ENCODE results near the gene ZNF175. TPM values are rescaled to one million over a fixed set of nuclear protein-coding genes. Genes with fewer than 3 reads are reported as not detected.

ZNF175 gene
- total RNA-seq, 1 experiment from 2014 or later = 8.5 TPM

GRCh38 chr19:51549533-51550324, 21.4 kb upstream of the ZNF175 start:
- no peaks in the 10 kb centered on the region for H4K20me1 ChIP-seq (ENCODE audit: low read length)
- no TSS peak for BruUV-seq (replicated peaks)
- ChIA-PET POLR2A (ENCODE audit: unreplicated experiment) (interaction anchor here (0.6 kb wide), 1 partner anchor 210 kb away, joined by 3 read pairs; no protein-coding TSS in a partner anchor), CTCF (no interaction called here)
- H3K36me3 ChIP-seq (ENCODE audit: low read depth, low read length) = no peaks in the 10 kb centered on the region
- DNase-seq (no peak), ATAC-seq (no peak)
- H3K4me2 ChIP-seq (ENCODE audit: low read length) = no peak overlapping the region
- no peaks in the 10 kb centered on the region for H3K79me2 ChIP-seq (ENCODE audit: low read length)
- TF ChIP-seq EZH2 (IDR thresholded peaks at IDR 0.05; ENCODE audit: low read length, unreplicated experiment) (no peak), EZH2phosphoT487 (IDR thresholded peaks at IDR 0.05; ENCODE audit: borderline replicate concordance, low read length) (no peak), CTCF (conservative IDR thresholded peaks at IDR 0.05; ENCODE audit: low read depth, low read length) (no peak)
- no peak overlapping the region for H3K27ac ChIP-seq (ENCODE audit: low read length)
- no peak overlapping the region for H3K9ac ChIP-seq (ENCODE audit: low read length)
- peaks cover 15% of the 10 kb centered on the region for H3K4me1 ChIP-seq (ENCODE audit: insufficient read depth, low read length)
- H3K9me2 ChIP-seq (replicated peaks; ENCODE audit: low read length) = no peaks in the 10 kb centered on the region
- no peak overlapping the region for H3K4me3 ChIP-seq (ENCODE audit: low read length)
- intact Hi-C loops (cut with micrococcal nuclease) = no loop called here
- H3K27me3 ChIP-seq (ENCODE audit: low read length) = peaks cover 16% of the 10 kb centered on the region; the same call in 1 of the 2 replicates
- no peaks in the 10 kb centered on the region for H3F3A ChIP-seq (ENCODE audit: low read length, unreplicated experiment)
- H3K9me3 ChIP-seq (ENCODE audit: low read length) = no peaks in the 10 kb centered on the region
- H2AFZ ChIP-seq (ENCODE audit: low read length) = no peak overlapping the region

GRCh38 chr19:51550848-51551672, 20.0 kb upstream of the ZNF175 start:
- peaks cover 15% of the 10 kb centered on the region for H3K4me1 ChIP-seq (ENCODE audit: insufficient read depth, low read length)
- H3K79me2 ChIP-seq (ENCODE audit: low read length) = no peaks in the 10 kb centered on the region
- H2AFZ ChIP-seq (ENCODE audit: low read length) = no peak overlapping the region
- no peak overlapping the region for H3K9ac ChIP-seq (ENCODE audit: low read length)
- ChIA-PET POLR2A (ENCODE audit: unreplicated experiment) (no interaction called here), CTCF (no interaction called here)
- H3K27me3 ChIP-seq (ENCODE audit: low read length) = peaks cover 11% of the 10 kb centered on the region; the same call in 1 of the 2 replicates
- intact Hi-C loops (cut with micrococcal nuclease) = no loop called here
- no TSS peak for BruUV-seq (replicated peaks)
- H3K27ac ChIP-seq (ENCODE audit: low read length) = no peak overlapping the region
- no peaks in the 10 kb centered on the region for H4K20me1 ChIP-seq (ENCODE audit: low read length)
- ATAC-seq (no peak), DNase-seq (peak; percentile 25)
- no peaks in the 10 kb centered on the region for H3K9me3 ChIP-seq (ENCODE audit: low read length)
- H3K36me3 ChIP-seq (ENCODE audit: low read depth, low read length) = no peaks in the 10 kb centered on the region
- H3K4me2 ChIP-seq (ENCODE audit: low read length) = no peak overlapping the region
- H3K4me3 ChIP-seq (ENCODE audit: low read length) = no peak overlapping the region
- no peaks in the 10 kb centered on the region for H3F3A ChIP-seq (ENCODE audit: low read length, unreplicated experiment)
- H3K9me2 ChIP-seq (replicated peaks; ENCODE audit: low read length) = no peaks in the 10 kb centered on the region
- TF ChIP-seq EZH2 (IDR thresholded peaks at IDR 0.05; ENCODE audit: low read length, unreplicated experiment) = no peak
- TF ChIP-seq EZH2phosphoT487 (IDR thresholded peaks at IDR 0.05; ENCODE audit: borderline replicate concordance, low read length) = no peak
- TF ChIP-seq CTCF (conservative IDR thresholded peaks at IDR 0.05; ENCODE audit: low read depth, low read length) = no peak
